GM19193 (cell line): ENCODE data around the gene ICE2.
A peak's percentile ranks its signal among the peaks of the same experiment; 100 is the strongest.

Source experiments
- POLR2A ChIP-seq: IDR thresholded peaks from 4 replicates; pipeline ENCODE4 v1.6.1; 2011; ENCODE audit not compliant: insufficient read depth, insufficient read length; ENCODE audit errors: extremely low read depth

Gene ICE2

DNA sequence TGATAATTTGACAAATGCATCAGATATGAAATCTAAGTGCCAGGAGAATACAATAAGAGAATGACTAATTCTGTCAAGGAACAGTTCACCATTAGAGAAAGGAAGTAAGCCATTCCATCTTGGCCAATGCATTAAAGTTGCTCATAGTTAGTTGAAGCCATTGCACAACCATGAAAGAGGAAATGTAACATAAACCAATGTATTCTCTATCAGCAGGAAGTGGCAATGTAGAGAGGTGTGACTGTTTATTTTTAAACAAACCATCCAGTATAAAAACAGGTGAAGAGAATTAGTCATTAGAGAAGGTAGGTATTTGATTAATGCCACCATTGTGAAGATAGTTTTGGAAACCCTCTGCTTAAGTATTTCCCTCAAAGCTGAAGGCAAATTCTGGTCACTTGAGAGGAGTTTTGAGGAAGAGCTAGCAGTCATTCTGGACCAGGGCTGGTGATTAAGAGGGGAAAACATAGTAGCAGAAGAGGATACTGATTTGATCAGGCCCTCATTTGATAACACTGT lies 70.4 kb downstream of the ICE2 start:
- no peak for TF ChIP-seq POLR2A

DNA sequence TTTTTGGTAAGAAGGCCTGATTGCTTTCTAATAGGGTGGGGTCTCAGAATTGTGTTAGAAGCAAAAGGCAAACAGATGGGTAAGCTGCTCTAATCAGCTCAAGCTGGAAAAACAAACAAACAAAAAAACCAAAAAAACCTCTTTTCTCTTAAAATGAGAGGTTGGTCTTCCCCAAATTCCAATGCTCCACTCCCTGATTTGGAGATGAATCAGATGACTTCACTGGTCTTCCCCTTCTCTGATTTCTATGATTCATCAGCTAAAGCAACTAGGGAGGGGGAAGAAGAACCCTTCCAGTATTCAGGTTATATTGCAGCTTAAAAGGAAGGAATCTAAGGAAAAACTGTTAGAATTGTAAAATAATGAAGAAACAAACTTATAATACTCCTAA lies 71.5 kb downstream of the ICE2 start:
- TF ChIP-seq POLR2A, result no peak

DNA sequence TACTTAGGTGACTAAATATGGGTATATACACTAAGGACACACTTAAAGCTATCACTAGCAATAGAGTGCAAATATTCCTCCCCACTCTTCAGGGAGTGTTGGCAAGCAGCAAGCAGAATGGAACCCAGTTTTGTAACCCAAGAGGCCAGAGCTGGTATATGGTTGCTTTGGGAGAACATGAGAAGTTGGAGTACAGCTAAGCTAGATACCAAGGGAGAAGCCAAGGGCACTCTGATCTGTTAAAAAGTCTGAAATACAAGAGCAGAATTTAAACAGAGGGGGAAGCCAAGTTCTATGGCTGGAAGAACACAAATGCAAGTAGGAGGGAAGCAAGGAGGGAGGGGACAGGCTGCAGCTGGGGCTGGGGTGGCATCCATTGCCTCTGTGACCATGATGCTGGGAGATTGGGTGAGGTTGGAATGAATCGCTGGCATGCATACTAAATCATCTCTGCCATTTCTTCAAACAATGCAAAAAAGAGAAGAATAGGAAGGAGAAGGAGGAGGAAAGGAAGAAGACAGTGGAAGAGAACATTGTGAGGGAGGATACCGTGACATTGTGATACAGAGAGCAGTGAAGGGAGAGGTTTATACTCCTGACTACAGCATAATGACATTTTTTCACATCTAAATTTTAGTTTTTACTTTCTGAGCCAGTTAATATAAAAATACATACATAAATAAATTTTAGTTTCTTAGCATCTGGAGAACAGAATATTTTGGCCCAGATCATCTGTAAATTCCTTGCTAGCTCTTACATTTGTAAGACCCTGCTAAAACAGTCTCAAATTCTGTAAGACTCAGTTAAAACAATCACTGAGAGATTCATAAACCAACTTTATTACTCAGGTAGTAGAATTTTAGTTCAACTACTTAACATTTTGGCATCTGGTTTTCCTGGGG lies 72.2 kb downstream of the ICE2 start:
- TF ChIP-seq POLR2A, result no peak

DNA sequence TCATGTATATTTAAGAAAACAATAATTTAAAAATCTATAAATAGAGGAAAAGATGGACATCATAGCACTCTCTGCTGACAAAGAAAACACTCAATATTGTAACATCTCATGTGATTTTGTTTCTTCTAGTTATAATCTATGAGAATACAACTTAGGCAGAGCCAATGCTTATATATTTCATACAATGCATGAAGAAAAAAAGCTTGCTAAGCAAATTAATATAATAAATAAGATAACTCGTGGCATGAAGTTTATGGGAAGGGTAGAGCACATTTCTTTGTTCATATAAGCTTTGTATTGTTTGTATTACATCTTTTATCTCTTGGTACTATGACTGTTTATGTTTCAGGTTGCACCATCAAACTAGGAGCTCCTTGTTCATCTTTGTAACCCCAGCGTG lies 73.5 kb downstream of the ICE2 start:
- TF ChIP-seq POLR2A, result no peak

DNA sequence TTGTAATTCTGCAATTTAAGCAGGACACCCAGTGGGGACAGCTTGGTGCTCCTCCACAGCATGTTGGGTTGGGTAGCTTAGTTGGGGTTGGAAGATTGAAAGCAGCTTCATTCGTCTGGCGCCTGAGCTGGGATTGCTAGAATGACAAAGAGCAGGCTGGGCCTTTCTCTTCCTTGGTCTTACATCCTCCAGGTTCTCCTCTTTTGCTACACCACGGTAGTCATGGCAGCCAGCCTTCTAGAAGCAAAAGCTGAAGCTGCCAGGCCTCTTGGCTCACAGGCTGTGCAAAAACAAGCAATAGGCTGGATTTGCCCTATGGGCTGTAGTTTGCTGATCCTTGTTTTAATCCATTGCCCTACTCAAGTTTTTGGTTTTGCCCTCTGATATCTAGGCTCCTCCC lies 78.0 kb downstream of the ICE2 start:
- TF ChIP-seq POLR2A, result no peak

DNA sequence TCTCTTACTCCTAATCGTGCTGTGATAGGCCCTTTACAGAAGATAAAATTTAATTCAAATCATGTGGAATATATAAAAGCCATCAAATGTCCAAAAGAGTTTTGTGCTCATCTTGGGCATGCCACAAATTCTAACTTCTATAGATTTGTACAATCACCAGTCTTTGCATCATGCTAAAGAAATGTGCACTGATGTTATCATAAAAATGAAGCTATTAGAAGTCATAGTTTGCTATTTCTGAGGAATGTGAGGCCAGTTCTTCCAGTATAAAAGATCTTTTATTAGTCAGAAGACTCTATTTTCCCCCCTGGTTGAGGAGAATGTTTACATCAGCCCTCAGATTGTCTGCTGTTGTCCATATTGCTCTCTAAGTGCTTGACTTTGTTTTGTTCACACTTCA lies 79.0 kb downstream of the ICE2 start:
- no peak for TF ChIP-seq POLR2A

DNA sequence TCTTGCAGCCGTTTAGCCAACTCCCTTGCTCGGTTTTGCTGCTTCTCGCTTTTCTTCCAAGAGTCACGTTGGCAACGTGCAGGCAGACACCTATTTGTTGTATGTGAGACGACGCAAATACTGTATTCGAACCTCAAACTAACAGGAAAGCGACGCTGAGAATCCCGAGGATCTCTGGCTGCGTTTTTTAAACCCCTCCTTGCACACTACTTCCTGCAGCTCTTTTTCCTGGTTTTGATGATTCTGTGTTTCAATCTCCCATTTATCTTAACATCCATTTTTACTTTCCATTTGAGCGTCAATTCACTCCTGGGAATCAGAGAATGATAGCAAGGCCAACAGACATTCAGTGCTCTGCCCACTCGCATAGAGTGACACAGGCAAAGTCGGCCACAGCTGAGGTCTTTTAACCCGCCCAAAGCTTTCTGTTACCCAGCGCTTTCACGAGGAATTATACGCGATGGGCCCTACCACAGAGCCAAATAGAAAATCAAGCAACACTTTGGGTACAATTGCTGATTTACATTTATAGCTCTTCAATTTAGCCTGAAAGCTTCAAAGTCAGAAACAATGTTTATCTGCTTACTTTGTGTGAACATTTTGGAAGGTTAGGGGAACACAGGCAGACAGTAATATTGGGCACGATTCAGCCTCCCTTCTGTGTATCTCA lies 79.6 kb downstream of the ICE2 start:
- no peak for TF ChIP-seq POLR2A

DNA sequence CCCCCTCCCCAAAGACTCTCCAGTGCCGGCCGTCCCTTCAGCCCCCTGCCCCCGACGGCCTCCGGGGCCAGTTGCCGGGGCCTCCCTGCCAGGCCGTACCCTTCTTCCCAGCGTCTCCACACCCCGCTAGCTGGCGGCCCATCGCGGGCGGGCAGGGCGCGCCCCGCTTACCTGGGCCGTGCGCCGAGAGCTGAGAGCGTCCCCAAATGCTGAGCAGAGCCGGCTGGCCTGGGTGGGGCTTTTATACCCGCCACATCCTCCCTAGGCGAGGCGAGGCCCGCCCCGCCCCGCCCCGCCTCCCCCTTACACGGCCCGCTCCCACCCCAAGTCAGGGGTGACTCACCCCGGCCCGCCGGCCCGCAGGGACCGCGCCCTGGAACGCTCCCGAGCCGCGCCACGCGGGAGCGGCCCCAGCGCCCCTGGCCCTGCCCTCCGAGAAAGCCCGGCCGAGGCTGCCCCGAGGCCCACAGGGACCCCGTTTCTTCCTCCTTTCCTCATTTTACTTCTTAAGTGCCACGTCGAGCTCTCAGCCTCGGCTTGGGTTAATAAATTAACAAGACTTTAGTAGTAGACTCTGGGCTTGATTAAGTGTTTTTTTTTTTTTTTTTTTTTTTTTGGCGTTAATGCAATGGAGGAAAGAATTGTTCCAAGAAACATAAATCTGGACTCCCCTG lies 81.0 kb downstream of the ICE2 start, which contains the start of gene ANXA2:
Gene ANXA2, minus strand, starts transcription at position 215 of the 674 bp plus-strand sequence. CDS start 11,911 bp downstream, outside the sequence.
- peak; percentile 83 for TF ChIP-seq POLR2A

DNA sequence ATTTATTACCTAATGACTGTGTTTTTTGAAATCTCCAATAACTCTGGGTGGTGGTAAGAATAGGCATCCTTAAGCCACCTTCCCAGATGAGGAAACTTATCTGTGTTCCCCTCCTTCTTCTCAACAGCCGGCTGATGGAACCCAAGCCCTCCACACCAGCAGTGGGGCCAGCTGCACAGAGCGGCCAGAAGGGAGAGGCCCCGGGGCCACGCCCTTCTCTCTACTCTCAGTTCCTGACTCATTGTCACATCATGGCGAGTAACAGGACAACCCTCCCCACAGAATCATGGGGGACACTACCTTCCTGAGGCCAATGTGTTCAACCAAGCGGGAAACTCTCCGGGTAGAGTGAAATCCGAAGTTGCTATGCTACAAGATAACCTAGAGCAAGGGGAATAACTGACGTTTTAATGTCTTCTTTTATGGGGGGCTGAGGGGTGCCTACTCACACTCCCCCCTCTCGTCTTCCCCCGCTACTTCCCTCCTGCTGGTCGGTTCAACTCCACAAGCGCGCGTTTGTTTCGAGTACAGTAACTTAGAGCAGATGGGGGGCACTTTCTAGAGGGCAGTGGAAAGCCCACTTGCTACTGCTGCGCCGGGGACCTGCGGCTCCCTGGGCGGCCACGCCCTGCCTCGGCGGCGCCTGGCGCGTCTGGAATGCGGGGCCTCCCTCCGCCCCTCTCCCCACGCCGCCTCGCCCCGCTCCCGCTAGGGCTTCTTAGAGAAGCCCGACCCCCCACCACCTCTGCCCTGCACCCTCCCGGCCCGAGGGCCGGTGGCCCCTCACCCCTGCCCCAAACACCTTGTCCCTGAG lies 81.8 kb downstream of the ICE2 start:
- no peak for TF ChIP-seq POLR2A

DNA sequence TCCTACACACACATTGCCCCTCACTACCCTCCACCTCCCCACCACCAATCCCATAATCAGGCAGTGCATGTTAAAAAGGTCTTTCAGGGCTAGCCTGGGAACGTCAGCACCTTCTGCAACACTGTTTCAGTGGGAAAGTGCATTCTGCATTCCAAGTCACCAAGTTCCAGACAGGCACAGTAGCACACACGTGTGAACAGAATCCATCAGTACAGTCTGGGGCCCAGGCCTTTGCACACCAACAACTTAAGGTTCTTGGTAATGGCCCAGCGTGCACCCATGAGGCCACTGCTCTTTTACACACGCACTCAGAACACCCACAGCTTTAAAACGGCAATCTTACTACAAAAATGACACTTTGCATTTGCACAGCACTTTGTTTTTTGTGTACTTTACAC lies 82.4 kb downstream of the ICE2 start:
- TF ChIP-seq POLR2A, result no peak

DNA sequence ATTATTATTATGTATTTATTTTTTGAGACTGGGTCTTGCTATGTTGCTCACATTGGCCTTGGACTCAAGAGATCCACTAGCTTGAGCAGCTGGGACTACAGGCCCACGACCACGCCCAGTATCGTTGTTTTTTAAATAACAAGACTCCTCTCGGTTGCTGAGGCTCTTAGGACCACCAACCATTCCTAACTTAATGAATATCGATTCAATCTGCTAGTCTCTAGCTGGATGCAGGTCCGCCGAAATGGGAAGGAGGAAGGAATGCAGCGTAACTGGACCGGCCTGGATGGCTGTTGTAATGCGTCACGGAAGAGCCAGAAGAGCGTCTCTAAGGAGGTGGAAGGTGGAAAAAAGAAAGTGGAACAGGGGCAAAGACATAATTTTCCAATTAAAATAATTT lies 82.8 kb downstream of the ICE2 start:
- TF ChIP-seq POLR2A, result no peak

DNA sequence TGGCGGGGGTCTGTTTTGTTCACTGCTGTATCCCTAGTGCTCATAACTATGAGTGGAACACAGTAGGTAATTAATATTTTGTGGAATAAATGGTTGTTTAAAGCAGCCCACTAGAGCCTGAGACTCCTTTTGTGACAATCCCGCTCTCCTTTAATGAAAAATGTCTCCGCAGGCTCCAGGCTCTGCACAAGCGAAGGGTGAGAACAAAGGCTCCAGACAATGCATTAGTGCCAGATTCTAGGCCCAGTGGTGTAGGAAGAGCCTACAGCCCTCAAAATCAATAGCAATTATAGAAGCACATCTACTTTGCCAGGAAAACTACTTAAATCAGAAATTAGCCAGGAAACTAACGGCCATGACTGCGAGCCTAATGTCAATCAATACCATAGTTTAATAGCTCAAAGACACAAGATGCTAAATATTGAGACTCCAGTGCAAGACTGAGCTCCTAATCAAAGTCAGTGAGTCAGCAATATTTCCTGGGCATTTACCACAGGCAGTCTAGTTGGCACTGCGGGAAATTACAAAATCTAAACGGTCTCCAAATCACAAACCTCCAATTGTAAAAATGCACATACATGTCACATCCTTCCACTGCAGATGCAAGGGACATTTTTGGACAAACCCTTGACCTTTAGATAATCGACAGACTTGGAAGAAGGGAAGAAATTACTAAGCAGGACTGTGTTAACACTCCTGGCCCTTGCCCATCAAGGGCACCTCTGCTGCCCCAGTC lies 83.5 kb downstream of the ICE2 start:
- TF ChIP-seq POLR2A, result no peak

DNA sequence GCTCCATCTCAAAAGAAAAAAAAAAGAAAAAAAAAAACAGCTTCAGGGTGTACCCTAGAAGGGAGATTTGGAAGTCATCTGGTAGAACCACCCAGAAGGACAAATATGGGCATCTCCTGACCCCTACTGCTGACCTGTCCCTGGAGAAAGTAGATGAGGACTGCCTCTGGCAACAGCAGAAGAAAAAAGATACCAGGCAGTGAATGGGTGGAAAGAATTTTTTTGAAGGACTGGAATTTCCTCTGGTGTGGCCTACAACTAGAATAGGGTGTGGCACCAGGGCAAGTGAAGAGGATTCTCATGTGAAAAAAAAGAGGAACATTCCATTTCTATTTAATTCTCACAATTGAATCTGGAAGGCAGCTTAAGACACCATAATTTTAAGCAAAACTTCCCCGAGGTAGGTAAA lies 84.2 kb downstream of the ICE2 start:
- no peak for TF ChIP-seq POLR2A
